HepG2 (cell line): Measurements from ENCODE around the gene NOL4L. TPM values are rescaled to one million over a fixed set of nuclear protein-coding genes. Genes with fewer than 3 reads are reported as not detected.

Source experiments
- ATAD3A ChIP-seq: sonication (generic); formaldehyde crosslinking; IDR thresholded peaks from 2 replicates; pipeline ENCODE4 v1.4.0; 2020; ENCODE audit warnings: missing genetic modification reagents
- BRD4 ChIP-seq: sonication (generic); formaldehyde crosslinking; IDR thresholded peaks from 2 replicates; pipeline ENCODE4 v1.4.0; 2020; ENCODE audit warnings: missing genetic modification reagents
- GLI4 ChIP-seq: sonication (generic); formaldehyde crosslinking; IDR thresholded peaks from 2 replicates; pipeline ENCODE4 v1.5.1; 2020; ENCODE audit warnings: missing genetic modification reagents, mild to moderate bottlenecking, moderate library complexity, borderline replicate concordance
- HIVEP1 ChIP-seq: sonication (generic); formaldehyde crosslinking; IDR thresholded peaks from 2 replicates; pipeline ENCODE4 v1.4.0; 2020; ENCODE audit warnings: mild to moderate bottlenecking, missing genetic modification reagents
- HMG20B ChIP-seq: conservative IDR thresholded peaks from 2 replicates; pipeline ENCODE4 v1.6.1; 2016; ENCODE audit warnings: missing genetic modification reagents, missing compliant biosample characterization
- HOXA5 ChIP-seq: sonication (generic); formaldehyde crosslinking; IDR thresholded peaks from 2 replicates; pipeline ENCODE4 v1.4.0; 2020; ENCODE audit warnings: missing genetic modification reagents
- NCOA2 ChIP-seq: sonication (generic); formaldehyde crosslinking; IDR thresholded peaks from 2 replicates; pipeline ENCODE4 v1.8.0; 2022; ENCODE audit warnings: inconsistent platforms
- PCBP1 ChIP-seq: fragments of 200-400 bp; formaldehyde crosslinking; IDR thresholded peaks from 2 replicates; pipeline ENCODE4 v1.6.1; 2017; ENCODE audit warnings: mild to moderate bottlenecking, low read depth, low read length, borderline replicate concordance
- PREB ChIP-seq: sonication (generic); formaldehyde crosslinking; IDR thresholded peaks from 2 replicates; pipeline ENCODE4 v1.4.0; 2020; ENCODE audit warnings: missing genetic modification reagents
- SPEN ChIP-seq: sonication (generic); formaldehyde crosslinking; IDR thresholded peaks from 2 replicates; pipeline ENCODE4 v1.5.1; 2020; ENCODE audit warnings: low read depth, mild to moderate bottlenecking, missing genetic modification reagents
- TEF ChIP-seq: sonication (generic); formaldehyde crosslinking; IDR thresholded peaks from 2 replicates; pipeline ENCODE4 v1.5.0; 2020; ENCODE audit warnings: missing genetic modification reagents
- ZFY ChIP-seq: sonication (generic); formaldehyde crosslinking; IDR thresholded peaks from 2 replicates; pipeline ENCODE4 v1.4.0; 2020; ENCODE audit warnings: missing genetic modification reagents
- ZKSCAN8 ChIP-seq: IDR thresholded peaks from 2 replicates; pipeline ENCODE4 v1.6.1; 2016; ENCODE audit warnings: borderline replicate concordance, missing genetic modification reagents, missing compliant biosample characterization
- ZNF136 ChIP-seq: sonication (generic); formaldehyde crosslinking; IDR thresholded peaks from 2 replicates; pipeline ENCODE4 v1.8.1; 2022; ENCODE audit warnings: low read depth, mild to moderate bottlenecking, moderate library complexity, missing genetic modification reagents
- ZNF329 ChIP-seq: sonication (generic); formaldehyde crosslinking; IDR thresholded peaks from 2 replicates; pipeline ENCODE4 v1.9.0; 2021; ENCODE audit warnings: low read depth, mild to moderate bottlenecking, missing genetic modification reagents
- ZNF34 ChIP-seq: sonication (generic); formaldehyde crosslinking; IDR thresholded peaks from 2 replicates; pipeline ENCODE4 v1.4.0; 2020; ENCODE audit warnings: mild to moderate bottlenecking, missing genetic modification reagents, borderline replicate concordance
- ZNF382 ChIP-seq: sonication (generic); formaldehyde crosslinking; IDR thresholded peaks from 2 replicates; pipeline ENCODE4 v1.5.0; 2020; ENCODE audit warnings: missing genetic modification reagents, mild to moderate bottlenecking, borderline replicate concordance
- ZNF552 ChIP-seq: sonication (generic); formaldehyde crosslinking; IDR thresholded peaks from 2 replicates; pipeline ENCODE4 v1.9.0; 2022; ENCODE audit warnings: missing genetic modification reagents, mild to moderate bottlenecking, borderline replicate concordance
- ZNF609 ChIP-seq: sonication (generic); formaldehyde crosslinking; IDR thresholded peaks from 2 replicates; pipeline ENCODE4 v1.4.0; 2020; ENCODE audit warnings: mild to moderate bottlenecking, missing genetic modification reagents, borderline replicate concordance
- polyA plus RNA-seq, 8 experiments: library from polyadenylated mRNA; depleted of rRNA in 3 of 8; stranded (reverse) in 7 of 8; unstranded in 1 of 8; fragments of >200 nt; fragmentation: Illumina TruSeq in 4 of 8; extraction: Trizol in 4 of 8; gene quantifications; 2 replicates each; pipeline versions ENCODE4 v1.2.1 to v1.2.3, GENCODE V29; 2011 to 2016; ENCODE audit warnings: low read depth in 4 of 8, missing spikeins in 1 of 8, mixed read lengths in 1 of 8; ENCODE audit not compliant: insufficient read depth in 1 of 8
- total RNA-seq, 5 experiments: library from RNA; depleted of rRNA; stranded (reverse); fragments of >200 nt; fragmentation: Illumina TruSeq; extraction: Trizol; gene quantifications; 2 replicates each; pipeline ENCODE4 v1.2.3, GENCODE V29; 2016; ENCODE audit warnings: low read depth in 1 of 5

Gene NOL4L
- total and polyA plus RNA-seq, 2 of the 13 experiments (the other 11 are each of a cell fraction or from before 2014, with no cell fraction given): 16.6 to 35.4 TPM

GRCh38 chr20:32539026-32539816, 45.9 kb downstream of the NOL4L start (continued):
- TF ChIP-seq ZNF609 (CRISPR knock-in tag): no peak
- TF ChIP-seq HOXA5 (CRISPR knock-in tag): peak; percentile 9; the same call in 1 of the 2 replicates
- 0 out of 2 replicates have a peak, but pooled peaks have one; percentile 13 for TF ChIP-seq ZNF136 (CRISPR knock-in tag)
- TF ChIP-seq SPEN (CRISPR knock-in tag): peak; percentile 63
- TF ChIP-seq PCBP1: no peak; the same call in 1 of the 2 replicates
- peak; percentile 49; the same call in 1 of the 2 replicates for TF ChIP-seq ZFY (CRISPR knock-in tag)
- peak; percentile 55; the same call in 1 of the 2 replicates for TF ChIP-seq ZKSCAN8 (CRISPR knock-in tag)
- TF ChIP-seq GLI4 (CRISPR knock-in tag): no peak
- peak; percentile 54 for TF ChIP-seq NCOA2
- no peak for TF ChIP-seq HIVEP1 (CRISPR knock-in tag)
- TF ChIP-seq ZNF329 (CRISPR knock-in tag): 0 out of 2 replicates have a peak, but pooled peaks have one; percentile 13
- peak; percentile 20; the same call in 1 of the 2 replicates for TF ChIP-seq ATAD3A
- peak; percentile 89 for TF ChIP-seq BRD4 (CRISPR knock-in tag)
- no peak for TF ChIP-seq TEF (CRISPR knock-in tag)
- TF ChIP-seq HMG20B (CRISPR knock-in tag): 0 out of 2 replicates have a peak, but pooled peaks have one; percentile 48
- 0 out of 2 replicates have a peak, but pooled peaks have one; percentile 55 for TF ChIP-seq ZNF552
- TF ChIP-seq ZNF34: no peak
- no peak for TF ChIP-seq ZNF382 (CRISPR knock-in tag)
- TF ChIP-seq PREB: 0 out of 2 replicates have a peak, but pooled peaks have one; percentile 36
